ENCODE data around the gene BRPF3. TPM values are rescaled to one million over a fixed set of nuclear protein-coding genes. Genes with fewer than 3 reads are reported as not detected.

The BRPF3 gene
- total RNA-seq, result 22.0 TPM

- DNase-seq, result peak; percentile 73
Observed at GRCh38 chr6:36196113-36196879, at the start of gene BRPF3. BRPF3 (plus strand) TSS chr6:36196744; CDS start chr6:36200323, 3,579 bp downstream.

- no peak for DNase-seq
Observed at GRCh38 chr6:36147294-36147693, 49.2 kb upstream of the BRPF3 start.

- DNase-seq, result no peak
Observed at GRCh38 chr6:36149476-36149875, 47.1 kb upstream of the BRPF3 start.

- no peak for DNase-seq
Observed at GRCh38 chr6:36150283-36150682, 46.3 kb upstream of the BRPF3 start.

GRCh38 chr6:36154286-36154685 is 42.3 kb upstream of the BRPF3 start:
- no peak for DNase-seq

GRCh38 chr6:36155662-36156061 is 40.9 kb upstream of the BRPF3 start:
- no peak for DNase-seq

- DNase-seq, result no peak
Observed at GRCh38 chr6:36160147-36160760, 36.3 kb upstream of the BRPF3 start.

GRCh38 chr6:36169023-36170007 is 27.2 kb upstream of the BRPF3 start:
- DNase-seq, result no peak

- no peak for DNase-seq
Observed at GRCh38 chr6:36170704-36171103, 25.8 kb upstream of the BRPF3 start.

- DNase-seq, result no peak
Observed at GRCh38 chr6:36171573-36171972, 25.0 kb upstream of the BRPF3 start.

GRCh38 chr6:36177166-36177565 is 19.4 kb upstream of the BRPF3 start:
- no peak for DNase-seq

- no peak for DNase-seq
Observed at GRCh38 chr6:36178544-36178943, 18.0 kb upstream of the BRPF3 start.

GRCh38 chr6:36180126-36180525 is 16.4 kb upstream of the BRPF3 start:
- DNase-seq, result no peak

- no peak for DNase-seq
Observed at GRCh38 chr6:36184311-36184710, 12.2 kb upstream of the BRPF3 start.

- no peak for DNase-seq
Observed at GRCh38 chr6:36186199-36186598, 10.3 kb upstream of the BRPF3 start.

- DNase-seq, result no peak
Observed at GRCh38 chr6:36187446-36187845, 9.1 kb upstream of the BRPF3 start.

GRCh38 chr6:36195471-36196112 is 952 bp upstream of the BRPF3 start:
- no peak for DNase-seq

- peak; percentile 95 for DNase-seq
Observed at GRCh38 chr6:36196880-36197548, 470 bp downstream of the BRPF3 start.

- no peak for DNase-seq
Observed at GRCh38 chr6:36197739-36198221, 1.2 kb downstream of the BRPF3 start.

- no peak for DNase-seq
Observed at GRCh38 chr6:36198986-36199385, 2.4 kb downstream of the BRPF3 start.

GRCh38 chr6:36200154-36200891 is 3.8 kb downstream of the BRPF3 start:
- DNase-seq, result no peak

Measured in occipital lobe (tissue), 2 donors.